GM21529 (cell line): ENCODE results near the gene TTC39C.

ENCODE experiments used
- ATAC-seq: cut with Tn5 transposase; IDR thresholded peaks from one replicate; pipeline ENCODE4 v1.9.1; 2021; ENCODE audit not compliant: unreplicated experiment

TTC39C gene

DNA sequence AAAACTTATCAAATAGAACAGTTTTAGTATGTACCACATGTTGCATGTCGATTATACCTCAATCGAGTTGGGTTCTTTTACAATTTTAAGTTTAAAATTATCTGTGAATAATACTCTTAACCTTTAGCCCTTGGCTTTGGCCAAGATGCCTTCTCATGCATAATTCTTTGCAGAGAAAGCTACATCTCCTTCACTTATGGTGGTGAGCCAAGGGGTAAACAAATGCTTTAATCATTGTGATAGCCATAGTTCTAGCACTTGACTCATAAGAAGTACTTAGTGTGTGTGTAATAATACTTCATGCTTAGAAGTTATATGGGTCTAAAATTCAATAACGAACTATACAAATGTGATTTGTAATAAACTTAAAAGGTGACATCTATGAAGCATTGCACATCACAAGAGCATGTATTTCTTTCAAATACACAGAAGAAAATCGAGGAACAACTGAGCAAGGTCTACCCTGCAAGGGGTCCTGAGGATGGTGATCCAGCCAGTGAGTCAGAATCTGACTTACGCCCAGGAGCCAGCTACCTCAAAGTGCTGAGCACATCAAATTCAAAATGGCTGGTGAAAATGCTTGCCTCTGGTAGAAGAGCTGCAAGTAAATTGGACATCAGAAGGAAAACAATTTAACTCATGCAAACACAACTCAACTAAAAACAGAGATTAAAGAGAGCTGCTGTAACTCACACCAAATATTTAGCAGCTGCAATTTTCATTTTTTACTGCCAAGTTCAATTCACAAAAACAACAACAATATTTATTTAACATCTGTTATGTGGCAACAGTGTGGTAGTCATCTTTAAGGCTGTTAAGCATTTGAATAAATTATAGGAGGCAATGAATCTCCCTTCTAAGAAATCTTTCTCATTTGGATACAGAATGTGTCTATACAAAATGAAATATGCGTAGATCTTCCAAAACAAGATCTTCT is 23.8 kb upstream of the TTC39C start:
- no peak for ATAC-seq

GRCh38 chr18:23992089-23992940 is 22.2 kb upstream of the TTC39C start:
- peak; percentile 47 for ATAC-seq

GRCh38 chr18:23992941-23993280 is 21.6 kb upstream of the TTC39C start:
- ATAC-seq, result no peak

DNA sequence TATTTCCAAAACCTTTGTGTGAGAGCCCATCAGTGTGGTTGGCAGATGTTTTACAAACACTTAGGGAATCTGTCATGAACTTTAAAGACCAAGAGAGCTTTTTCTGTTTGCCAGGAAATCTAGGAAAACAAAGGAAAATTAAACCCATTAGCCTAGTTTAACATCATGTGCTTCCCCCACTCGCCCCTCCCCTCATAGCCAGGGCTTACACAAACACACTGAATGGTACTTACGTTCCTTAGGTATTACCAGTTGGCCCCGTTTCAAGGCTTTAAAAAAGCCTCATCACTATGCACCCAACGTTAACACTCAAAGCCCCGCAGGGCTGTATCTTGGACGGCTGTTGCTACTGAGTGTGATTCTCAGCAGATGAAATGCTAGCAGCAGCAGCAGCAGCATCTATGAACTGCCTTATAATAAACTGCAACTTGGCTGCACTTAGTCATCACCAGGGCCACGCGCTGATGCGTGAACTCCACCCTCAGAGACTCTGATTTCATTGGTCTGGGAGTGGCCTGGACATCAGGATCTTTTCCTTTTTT is 20.1 kb upstream of the TTC39C start:
- ATAC-seq, result peak; percentile 39

DNA sequence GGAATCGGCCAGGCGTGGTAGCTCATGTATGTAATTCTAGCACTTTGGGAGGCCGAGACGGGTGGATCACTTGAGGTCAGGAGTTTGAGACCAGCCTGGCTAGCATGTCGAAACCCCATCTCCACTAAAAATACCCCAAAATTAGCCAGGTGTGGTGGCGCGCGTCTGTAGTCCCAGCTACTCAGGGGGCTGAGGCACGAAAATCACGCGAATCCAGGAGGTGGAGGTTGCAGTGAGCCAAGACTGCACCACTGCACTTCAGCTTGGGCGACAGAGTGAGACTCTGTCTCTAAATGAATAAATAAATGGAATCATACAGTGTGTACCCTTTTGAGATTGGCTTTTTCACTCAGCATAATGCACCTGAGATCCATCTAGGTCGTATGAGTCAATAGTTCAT is 19.4 kb upstream of the TTC39C start:
- ATAC-seq, result peak; percentile 29

DNA sequence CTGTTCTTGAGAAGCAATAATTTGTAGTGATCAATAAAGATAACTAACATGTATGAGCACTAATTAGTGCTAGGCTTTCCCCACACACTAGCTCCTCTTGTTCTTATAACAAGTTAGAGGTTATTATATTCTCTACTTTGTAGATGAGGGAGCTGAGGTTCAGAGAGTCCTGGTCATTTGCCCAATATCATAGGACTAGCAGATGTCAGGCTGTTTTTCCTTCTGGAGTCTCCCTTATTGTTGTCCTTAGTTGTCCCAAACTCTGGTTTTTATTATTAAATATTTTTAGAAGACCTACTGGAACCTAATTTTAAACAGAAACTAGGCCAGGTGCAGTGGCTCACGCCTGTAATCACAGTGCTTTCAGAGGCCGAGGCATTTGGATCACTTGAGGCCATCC is 16.5 kb upstream of the TTC39C start:
- no peak for ATAC-seq

DNA sequence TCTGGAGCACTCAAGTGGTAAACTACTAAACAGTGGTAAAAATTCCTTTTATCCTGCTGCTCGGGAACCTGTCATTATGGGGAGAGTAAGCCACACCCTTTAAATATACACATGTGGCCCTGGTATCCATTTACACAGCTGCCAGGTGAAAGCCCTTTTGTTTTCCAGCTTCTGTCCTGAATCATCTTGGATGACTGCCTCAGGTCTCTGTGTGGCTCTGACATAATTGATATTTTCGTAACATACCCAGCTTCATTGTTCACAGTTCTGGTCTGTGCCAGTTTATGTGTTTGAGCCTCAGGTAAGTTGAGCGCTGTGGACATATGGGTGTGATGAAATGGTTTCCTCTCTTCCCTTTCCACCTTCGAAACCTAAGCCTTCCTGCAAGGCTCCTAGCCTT is 15.7 kb upstream of the TTC39C start:
- no peak for ATAC-seq

- peak; percentile 49 for ATAC-seq
These were observed 13.7 kb upstream of the TTC39C start for GRCh38 chr18:24000613-24001490.

- ATAC-seq, result no peak
These were observed 12.1 kb upstream of the TTC39C start for GRCh38 chr18:24002479-24002878.

- no peak for ATAC-seq
These were observed 11.3 kb upstream of the TTC39C start for GRCh38 chr18:24003288-24003687.

- ATAC-seq, result no peak
These were observed 10.5 kb upstream of the TTC39C start for GRCh38 chr18:24003903-24004640.

- ATAC-seq, result no peak
These were observed 7.7 kb upstream of the TTC39C start for GRCh38 chr18:24006712-24007313.

- no peak for ATAC-seq
These were observed 5.3 kb upstream of the TTC39C start for GRCh38 chr18:24009246-24009645.

DNA sequence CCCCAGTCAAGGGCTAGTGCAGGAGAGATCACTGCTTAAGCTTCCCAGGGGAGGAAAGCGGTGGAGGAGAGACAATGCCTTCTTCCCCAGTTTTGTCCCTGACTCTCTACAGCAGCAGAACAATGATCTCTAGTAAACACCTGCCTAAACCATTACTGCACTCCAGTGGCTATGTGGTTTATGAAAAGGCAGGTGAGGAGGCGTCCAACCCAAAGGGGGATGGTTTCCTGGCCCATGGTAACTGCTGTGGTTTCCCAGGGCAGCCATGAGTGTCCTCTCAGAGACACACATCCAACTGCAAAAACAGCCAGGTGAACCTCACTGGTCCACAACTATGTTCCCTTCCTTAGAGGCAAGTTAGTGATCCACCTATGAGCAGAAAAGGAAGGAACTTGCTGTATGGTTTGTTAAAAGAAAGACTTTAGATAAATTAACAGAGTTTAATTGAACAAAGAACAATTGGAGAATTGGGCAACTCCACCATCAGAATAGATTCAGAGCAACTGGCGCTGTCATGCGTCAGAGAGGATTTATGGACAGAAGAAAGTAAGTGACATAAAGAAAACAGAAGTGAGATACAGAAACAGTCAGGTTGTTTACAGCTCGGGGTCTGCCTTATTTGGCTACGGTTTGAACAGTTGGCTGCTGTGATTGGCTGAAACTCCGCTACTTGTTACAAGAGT is 4.8 kb upstream of the TTC39C start:
- ATAC-seq, result peak; percentile 63

GRCh38 chr18:24010673-24011072 is 3.9 kb upstream of the TTC39C start:
- no peak for ATAC-seq

- ATAC-seq, result no peak
These were observed 3.2 kb upstream of the TTC39C start for GRCh38 chr18:24011123-24011917.

DNA sequence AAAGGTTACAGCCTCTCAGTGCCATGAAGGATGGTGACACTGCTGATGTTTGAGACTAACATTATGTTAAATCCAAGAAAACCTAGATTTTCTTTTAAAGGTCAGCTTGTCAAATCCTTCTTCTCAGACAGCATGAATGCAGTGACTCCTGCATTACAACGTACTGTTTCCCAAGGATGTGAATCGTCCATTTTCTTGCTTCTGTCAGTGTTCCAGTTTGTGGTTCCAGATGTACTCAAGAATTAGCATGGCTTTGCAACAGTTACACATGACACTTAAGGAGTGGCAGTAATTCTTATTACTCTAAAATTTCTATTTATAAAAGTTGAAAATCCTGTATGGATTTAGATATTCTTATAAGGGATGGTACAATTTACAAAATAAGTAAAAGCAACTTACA is 1.5 kb upstream of the TTC39C start:
- ATAC-seq, result no peak

GRCh38 chr18:24014986-24015638 is 558 bp downstream of the TTC39C start:
- no peak for ATAC-seq
